GM18861 (cell line): ENCODE measurements around the gene FOXS1.

Experiments
- ATAC-seq: cut with Tn5 transposase; IDR thresholded peaks from one replicate; pipeline ENCODE4 v1.9.1; 2021; ENCODE audit not compliant: unreplicated experiment

The FOXS1 gene

DNA sequence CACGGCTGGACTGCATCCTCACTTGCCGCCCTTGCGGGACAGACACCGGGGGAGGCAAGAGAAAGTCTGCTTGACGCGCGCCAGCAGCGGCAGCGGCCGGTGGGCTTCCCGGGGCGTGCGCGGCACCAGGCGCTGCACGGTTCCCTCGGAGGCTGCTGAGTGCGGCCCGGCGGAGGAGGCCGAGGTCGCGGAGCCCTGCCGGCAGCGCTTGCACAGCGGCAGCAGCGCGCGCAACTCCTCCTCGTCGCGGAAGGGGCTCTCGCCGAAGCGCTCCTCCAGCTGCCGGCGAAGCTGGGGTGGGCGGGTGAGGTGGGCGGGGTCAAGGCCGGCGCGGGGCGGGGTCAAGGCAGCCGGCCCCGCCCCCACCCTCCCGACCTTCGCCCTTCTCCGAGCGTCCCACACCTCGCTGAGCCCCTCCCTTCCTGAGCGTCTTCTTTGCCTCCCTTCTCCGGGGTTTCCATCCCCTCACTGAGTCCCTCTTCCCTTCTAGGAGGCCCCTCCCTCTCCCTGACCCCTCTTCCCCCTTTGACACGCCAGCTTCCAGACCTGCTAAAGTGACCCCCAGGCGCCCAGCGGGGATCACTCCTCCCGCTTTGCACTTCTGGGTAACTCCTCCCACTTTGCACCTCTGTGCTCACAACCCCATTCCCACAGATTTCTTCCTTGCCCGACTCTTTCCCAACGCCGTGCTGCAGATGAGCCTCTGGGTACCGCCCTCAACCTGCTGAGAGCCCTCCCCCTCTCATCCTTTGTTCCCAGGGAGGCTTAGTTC, 16.2 kb upstream of the FOXS1 start:
- ATAC-seq, result no peak

DNA sequence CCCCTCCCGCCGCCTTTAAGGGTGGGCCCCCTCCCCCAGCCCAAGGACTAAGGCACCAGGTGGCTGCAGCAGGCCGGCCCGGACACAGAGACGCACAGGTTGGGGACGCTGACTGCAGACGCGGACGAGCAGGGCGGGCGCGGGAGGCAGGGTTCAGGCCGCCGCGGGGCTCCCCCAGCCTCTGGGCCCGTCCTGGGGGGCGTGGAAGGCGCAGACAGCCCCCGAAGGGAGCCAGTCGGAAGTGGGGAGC, 15.7 kb upstream of the FOXS1 start:
- ATAC-seq, result no peak

DNA sequence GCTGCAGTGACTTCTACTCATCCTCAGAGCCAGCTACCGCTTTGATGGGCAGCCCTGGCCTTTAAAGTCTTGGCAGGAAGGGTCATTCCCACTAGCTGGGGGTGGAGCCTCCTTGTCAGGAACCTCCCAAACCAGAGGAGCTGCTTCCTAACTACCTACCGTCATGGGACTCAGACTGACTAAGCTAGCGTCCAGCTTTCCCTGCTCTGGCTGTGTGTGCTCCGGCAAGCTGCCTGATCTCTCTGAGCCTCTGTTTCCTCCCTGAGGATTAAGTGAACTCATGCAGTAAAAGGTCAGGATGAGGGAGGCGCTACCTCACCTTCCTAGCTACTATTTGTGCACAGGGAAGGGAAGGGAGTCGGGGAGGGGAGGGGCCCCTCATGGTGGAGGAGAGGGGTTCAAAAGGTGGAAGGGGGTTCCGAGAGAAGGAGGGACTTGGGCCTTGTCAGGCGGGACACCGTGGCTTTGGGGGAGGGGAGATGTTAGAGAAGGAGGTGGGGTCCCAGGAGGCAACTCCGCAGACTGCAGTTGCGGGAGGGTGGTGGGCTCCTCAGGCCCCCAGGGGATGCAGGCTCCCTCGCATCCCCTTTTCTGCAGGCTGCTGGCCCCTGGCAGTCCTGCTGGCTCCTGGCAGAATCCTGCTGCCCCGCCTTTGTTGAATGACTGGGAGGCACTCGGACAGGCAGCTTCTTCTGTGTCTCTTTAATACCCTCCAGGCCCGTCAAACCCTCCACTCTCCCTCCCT, 15.2 kb upstream of the FOXS1 start:
- no peak for ATAC-seq

DNA sequence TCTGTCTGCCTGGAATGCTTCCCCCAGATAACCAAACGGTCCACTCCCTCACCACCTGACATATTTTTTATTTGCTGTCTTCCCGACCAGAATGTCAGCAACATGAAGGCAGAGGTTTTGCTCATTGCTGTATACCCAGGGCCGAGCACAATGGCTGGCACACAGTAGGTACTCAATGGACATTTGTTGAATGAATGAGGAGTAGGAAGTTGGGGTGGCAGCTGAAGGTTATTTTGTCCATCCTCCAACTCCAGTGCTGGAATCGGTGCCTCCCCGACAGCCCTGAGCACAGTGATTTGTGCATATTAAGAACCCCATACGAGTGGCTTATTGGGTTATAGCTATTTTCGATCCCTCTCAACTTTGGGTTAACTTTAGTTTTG, 14.6 kb upstream of the FOXS1 start:
- ATAC-seq, result no peak

DNA sequence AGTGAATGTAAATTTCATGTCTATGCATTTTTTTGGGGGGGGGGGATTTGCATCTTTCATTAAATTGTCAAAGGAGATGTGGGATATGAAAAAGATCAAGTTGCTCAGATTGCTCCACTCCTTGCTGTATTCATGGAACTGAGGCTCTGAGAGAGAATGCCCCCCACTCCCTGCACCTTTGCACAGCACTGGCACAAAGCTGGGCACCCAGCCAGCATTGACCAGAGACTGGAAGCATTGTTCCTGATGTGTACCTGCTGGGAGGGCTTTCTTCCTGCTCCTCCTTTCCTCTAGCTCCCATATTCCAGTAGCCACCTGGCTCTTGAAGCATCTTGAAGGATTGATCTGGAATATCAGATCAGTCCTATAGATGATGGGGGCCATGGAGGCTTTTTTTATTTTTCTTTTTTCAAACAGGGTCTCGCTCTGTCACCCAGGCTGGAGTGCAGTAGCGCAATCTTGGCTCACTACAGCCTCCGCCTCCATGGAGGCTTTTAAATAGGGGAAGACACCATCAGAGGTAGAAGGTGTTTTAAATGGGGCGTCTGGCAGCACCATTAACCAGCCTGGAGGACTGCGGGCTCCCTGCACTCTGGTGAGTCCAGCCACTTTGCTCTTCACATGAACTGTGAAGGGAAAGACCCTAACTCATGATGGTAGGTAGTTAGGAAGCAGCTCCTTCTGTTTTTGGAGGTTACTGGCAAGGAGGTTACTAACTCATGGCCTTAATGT, 14.0 kb upstream of the FOXS1 start:
- ATAC-seq, result no peak

DNA sequence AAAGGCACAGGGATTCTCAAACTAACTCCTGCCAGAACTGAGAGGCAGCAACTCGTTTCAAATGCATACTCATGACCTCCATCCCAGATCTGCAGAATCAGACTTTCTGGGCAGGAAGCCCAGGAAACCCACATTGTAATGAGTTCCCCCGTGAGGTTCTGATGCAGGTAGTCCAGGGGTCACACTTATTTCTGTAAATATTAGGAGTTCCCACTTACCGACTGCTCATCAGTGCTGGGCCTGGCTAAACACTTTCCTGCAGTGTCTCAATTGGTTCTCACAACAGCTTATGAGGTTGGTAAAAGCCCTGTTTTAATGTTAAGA, 13.3 kb upstream of the FOXS1 start:
- no peak for ATAC-seq

DNA sequence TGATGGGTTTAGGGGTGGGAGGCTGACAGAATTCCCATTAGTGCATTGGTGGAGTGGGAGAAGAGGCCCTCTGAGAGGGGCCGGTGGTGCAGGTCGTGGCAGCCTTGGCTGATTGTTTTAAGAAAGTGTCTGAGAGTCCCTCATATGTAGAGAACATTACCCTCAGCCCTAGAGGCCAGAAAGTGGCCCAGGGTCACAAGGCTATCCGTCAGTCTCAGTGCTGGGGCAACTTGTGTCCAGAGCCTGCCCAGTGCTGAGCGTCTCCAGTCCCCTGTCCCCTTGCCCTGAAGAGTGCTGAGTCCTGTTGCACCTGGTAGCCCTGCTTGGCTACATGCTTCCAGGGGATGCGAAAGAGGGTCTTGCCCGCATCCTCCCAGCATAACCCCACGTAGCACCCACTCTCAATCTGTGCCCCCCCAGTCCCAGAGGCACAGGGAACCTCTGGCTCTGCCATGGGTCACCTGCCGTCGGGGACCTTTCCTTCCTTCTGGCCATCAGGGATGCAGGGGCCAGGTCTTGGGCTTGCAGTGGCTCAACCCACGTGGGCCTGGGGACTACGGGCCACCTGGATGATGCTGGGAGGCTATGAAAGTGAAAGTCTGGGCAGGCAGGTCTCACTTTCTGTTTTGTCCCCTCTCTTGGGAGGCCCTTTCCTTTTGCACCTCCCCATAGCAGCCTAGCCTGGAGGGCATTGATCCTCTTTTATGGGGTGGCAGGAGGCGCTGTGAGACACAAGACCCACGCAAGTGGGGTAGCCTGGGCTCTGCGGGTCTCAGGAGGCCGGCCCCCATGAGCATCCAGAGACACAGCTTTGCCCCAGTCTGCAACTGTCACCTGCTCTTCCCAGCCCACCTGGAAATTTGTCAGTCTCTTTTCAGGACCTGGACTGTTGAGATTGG, 12.7 kb upstream of the FOXS1 start:
- no peak for ATAC-seq

DNA sequence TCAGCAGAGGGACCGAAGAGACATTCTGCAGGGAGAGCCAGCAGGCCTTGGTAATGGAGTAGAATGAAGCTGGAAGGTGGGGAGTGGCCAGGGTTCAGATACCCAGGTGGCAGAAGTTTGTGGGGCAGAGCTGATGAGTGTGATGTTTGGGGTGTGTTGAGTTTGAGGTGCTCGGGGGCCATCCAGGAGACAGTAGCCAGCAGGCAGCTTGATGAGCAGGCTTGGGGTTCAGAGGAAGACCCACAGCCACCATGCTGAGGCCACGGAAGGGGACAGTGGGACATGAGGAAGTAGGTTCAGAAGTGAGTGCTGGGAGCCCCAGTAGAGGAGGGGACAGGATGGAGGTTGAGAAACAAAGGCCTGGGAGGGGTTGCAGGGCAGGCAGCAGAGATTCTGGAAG, 11.1 kb upstream of the FOXS1 start:
- ATAC-seq, result no peak

DNA sequence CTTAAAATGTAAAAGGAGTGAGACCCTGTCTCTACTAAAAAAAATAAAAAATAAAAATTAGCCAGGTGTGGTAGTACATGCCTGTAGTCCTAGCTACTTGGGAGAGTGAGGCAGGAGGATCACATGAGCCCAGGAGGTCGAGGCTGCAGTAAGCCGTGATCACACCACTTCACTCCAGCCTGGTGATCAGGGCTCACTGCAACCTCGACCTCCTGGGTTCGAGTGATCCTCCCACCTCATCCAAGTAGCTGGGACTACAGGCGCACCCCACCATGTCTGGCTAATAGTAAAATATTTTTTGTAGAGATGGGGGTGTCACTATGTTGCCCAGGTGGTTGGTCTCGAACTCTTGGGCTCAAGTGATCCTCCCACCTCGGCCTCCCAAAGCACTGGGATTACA, 8.1 kb upstream of the FOXS1 start:
- no peak for ATAC-seq

DNA sequence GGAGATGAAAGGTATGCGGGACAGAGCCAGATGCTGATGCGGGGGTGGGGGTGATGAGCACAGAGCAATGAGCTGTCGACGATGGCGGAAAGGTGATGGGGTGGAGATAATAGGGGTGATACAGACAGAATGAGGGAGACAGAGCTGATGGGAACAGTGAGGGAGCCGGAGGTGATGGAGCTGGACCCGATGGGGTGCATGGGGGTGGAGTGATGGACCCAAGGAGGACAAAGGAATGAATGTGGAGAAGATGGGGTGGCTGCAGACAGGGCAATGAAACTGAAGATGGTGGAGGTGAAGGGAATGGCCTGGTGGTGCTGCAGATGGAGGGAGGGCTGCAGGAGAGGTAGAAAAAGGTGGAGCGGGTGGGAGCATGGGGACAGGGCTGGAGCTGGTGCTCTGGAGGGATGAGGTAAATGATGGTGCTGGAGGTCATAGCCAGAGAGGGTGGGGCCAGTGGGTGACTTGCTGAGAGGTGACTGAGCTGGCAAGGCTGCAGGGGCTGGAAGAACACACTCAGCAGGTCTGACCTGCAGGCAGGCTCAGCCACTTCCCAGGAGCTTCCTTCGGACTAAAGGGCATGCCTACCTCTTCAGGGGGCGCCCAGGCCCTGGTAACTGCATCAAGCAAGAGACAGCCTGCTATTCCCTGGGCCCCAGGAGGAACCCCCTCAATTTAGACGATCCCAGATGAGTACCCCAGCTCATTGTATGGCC, 6.0 kb upstream of the FOXS1 start:
- no peak for ATAC-seq

DNA sequence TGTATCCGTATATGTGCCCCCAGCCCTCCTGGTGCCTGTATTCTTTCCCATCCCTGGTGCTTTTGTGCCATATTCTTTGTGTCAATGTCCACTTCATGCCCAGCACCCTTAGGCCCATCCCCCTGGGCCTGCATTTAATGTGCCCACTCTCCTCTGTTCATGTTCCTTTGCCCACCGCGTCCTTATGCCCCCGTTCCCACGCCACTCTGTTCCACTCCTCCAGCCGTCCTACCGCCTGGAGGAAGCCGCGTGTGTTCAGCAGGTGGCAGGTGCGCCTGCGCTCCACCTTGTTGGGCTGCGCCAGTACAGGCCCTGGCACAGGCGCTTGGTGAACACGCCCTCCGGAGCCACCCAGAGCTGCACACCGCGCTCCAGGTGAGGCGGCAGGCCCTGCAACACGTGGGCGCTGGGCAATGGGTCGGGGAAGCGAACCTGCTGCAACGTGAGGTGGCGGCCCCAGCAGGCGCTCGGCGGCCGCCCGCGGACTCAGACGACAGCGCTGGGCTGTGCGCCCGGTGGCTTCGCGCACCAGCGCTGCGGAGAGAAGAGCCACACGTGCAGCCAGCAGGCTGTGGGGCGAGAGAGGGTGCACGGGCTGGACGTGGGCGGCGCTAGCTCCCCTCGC, 4.0 kb upstream of the FOXS1 start:
- ATAC-seq, result no peak

DNA sequence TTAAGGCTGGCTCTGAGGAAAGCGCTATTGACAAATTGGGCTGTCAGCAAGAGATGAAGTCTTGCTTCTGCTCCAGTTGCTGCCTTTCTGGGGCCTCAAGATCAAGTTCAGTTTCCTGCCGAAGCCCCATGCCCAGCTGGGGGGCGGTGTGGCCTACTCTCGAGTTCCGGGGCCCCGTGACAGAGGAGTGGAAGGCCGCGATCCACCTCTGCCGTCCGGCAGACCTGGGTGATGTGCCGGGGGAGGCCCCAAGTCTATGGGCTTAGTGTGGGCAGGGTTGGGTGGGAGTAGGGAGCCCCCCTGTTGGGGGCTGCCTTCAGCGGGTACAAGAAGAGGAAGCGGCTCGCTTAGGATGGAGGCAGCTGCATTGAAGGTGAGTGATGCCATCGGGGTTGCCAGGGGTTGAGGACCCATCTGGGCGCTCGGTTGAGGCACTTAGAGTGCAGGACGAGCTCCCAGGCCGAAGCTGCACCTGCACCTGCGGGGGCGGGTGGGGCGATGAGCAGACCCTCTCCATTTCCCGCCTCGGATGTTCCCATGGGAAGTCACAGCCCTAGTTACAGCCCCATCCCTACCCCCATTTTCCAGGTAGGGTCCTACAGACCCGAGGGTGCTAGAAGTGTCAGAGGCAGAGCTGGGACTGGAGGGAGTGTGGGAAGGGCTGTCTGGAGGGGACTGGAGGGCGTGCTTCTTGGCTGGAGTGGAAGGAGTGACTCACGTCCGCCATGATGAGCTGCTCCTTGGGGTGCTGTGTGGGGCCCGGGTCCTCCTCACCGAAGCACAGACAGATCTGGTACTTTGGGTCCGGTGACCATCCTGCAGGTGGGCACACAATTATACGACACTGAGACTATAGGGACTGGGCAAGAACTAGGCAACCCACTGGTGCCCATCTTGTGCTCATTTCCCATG, 2.9 kb upstream of the FOXS1 start:
- no peak for ATAC-seq

DNA sequence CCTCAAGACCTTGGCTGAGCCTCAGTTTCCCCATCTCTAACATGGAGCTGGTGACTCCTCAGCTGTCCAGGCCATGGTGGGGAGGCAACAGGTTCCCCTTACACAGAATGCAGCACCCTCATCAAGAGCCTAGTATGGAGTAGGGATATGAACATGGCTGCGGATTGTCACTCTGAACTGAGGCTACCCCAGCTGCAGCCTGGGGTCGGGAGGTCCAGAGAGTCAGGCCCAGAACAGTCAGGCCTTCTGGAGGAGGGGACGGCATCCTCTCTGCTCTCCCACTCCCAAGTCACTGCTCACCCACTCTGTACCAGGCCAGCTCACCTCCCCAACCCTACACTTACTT, 1.4 kb upstream of the FOXS1 start:
- ATAC-seq, result no peak

DNA sequence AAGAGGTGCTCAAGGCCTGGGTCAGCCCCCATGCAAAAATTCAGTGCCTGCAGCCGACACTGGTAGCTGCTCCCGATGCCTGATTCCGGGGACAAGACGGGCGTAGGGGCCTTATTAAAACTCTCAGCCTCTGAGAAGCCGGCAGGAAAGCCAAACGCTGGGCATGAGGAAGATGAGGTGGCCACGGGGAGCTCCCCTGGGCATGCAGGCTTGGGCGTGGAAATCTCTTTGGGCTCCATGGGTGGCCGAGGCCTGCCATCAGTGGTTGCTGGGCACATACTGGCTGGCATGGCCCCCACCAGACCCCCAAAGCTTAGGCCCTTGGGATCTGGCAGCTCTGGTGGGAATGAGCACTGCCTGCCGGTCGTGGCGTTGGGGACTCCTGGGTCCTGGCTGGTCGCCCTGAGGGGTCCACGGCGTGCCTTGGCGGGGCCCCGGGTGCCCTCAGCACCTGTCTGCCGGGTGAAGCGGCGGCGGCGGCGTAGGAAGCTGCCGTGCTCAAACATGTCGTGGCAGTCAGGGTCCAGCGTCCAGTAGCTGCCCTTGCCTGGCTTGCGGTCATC, 586 bp downstream of the FOXS1 start:
- ATAC-seq, result no peak

DNA sequence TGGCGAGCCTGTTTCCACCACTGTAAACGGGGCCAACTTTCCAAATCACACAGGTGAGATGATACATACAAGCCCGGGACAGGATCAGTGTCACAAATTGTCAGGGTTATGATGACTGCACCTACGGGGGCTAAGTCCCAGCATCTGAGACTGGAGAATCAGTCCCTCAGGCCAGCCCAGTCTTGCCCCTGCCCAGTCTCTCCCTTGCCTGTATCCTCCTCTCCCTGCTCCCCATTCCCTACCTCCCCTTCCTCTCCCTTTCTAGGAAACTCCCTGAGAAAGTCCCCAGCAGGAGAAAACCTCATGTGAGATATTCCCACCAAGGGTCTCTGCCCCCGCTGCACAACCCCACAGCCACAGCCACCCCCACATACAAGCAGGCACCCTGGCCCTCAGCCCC, 1.5 kb downstream of the FOXS1 start:
- ATAC-seq, result no peak

DNA sequence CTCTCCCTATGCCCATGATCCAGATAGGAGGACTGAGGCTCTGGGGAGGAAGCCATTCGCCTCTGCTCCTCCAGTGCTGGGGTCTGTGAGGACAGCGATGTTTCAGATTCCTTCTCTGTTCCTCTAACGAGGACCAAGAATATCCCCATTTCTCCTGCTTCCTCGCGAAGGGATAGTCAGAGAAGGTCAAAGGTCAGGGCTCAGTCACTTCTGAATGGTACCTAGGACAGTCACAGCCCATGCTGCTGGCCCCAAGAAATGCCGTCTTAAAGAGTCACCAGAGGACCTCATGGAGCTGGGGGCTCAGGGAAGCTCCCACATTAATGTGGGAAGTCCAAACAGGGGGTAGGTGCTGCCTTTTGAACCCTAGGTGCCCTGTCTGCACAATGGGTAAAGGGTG, 2.1 kb downstream of the FOXS1 start:
- ATAC-seq, result no peak

DNA sequence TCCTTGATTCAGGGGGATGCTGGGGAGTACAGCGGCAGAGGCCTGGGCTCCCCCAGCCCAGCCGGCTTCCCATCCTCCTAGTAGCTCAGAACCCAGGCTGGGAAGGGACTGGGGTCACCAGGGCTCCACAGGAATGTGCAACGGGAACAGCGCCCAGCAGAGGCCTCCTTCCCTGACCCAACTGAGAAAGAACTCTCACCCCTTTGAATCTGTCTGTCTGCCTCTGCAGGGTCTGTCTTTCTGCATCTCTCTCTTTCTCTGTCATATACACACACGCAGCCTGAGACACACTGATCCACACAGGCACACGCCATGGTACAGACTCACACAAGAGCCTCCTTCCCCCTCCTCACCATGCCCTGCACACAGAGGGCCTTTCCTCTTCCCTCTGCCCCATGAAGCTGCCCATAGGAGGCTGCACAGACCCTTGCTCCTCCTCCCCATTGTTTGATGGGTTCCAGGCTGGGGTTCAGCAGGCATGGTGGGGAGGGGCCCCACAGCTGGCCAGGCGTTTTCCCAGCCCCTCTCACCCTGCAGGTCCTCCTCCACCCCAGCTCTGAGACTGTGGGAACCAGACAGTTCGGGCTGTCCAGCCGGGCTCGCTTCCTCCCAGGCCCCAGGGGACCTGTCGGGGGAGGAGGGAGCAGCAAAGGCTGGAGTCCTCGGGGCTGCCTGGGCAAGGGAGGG, 2.8 kb downstream of the FOXS1 start:
- ATAC-seq, result no peak

DNA sequence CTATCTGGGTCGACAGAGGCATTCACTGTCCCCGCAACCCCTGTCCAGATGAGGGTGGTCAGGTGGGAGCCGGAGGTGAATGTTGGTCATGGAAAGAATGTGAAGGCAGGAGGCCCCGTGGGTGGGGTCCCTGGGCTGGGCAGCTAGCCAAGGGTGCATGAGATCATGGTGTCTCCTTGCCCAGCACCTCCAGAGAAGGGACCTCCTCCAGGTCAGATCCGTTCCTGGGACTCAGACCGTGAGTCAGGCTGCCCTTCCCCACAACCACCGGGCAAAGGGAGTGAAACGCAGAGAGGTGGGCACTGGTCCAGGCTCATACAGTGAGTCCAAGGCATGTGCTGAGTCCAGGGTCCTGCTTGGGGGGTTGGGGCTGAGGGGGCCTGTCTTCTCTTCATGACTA, 3.5 kb downstream of the FOXS1 start:
- ATAC-seq, result no peak
